ENCODE measurements around the gene CRYBA4.

The CRYBA4 gene

GRCh38 chr22:26621663-26622062 is at the start of gene CRYBA4:
TSS of gene CRYBA4 (plus strand) at chr22:26621963. CDS start at chr22:26622597, 634 bp downstream.
- DNase-seq (ENCODE audit: low read depth in 2 of 2) = no peak

- DNase-seq (ENCODE audit: low read depth in 2 of 2) = peak in 1 of 2 donors; percentile 23
Measured at GRCh38 chr22:26573026-26573662, 48.6 kb upstream of the CRYBA4 start.

GRCh38 chr22:26574001-26574723 is 47.6 kb upstream of the CRYBA4 start:
- DNase-seq (ENCODE audit: low read depth in 2 of 2) = no peak

- no peak for DNase-seq (ENCODE audit: low read depth in 2 of 2)
Measured at GRCh38 chr22:26576026-26576680, 45.6 kb upstream of the CRYBA4 start.

GRCh38 chr22:26577081-26577480 is 44.7 kb upstream of the CRYBA4 start:
- no peak for DNase-seq (ENCODE audit: low read depth in 2 of 2)

GRCh38 chr22:26579331-26579886 is 42.4 kb upstream of the CRYBA4 start:
- peak in 1 of 2 donors; percentile 39 for DNase-seq (ENCODE audit: low read depth in 2 of 2)

- no peak for DNase-seq (ENCODE audit: low read depth in 2 of 2)
Measured at GRCh38 chr22:26580240-26580962, 41.4 kb upstream of the CRYBA4 start.

GRCh38 chr22:26581026-26581425 is 40.7 kb upstream of the CRYBA4 start:
- DNase-seq (ENCODE audit: low read depth in 2 of 2) = no peak

GRCh38 chr22:26581633-26582168 is 40.1 kb upstream of the CRYBA4 start:
- DNase-seq (ENCODE audit: low read depth in 2 of 2) = no peak

- DNase-seq (ENCODE audit: low read depth in 2 of 2) = no peak
Measured at GRCh38 chr22:26584010-26584409, 37.8 kb upstream of the CRYBA4 start.

GRCh38 chr22:26585104-26585790 is 36.5 kb upstream of the CRYBA4 start:
- no peak for DNase-seq (ENCODE audit: low read depth in 2 of 2)

- no peak for DNase-seq (ENCODE audit: low read depth in 2 of 2)
Measured at GRCh38 chr22:26586556-26587325, 35.0 kb upstream of the CRYBA4 start.

- no peak for DNase-seq (ENCODE audit: low read depth in 2 of 2)
Measured at GRCh38 chr22:26587991-26588613, 33.7 kb upstream of the CRYBA4 start.

- no peak for DNase-seq (ENCODE audit: low read depth in 2 of 2)
Measured at GRCh38 chr22:26588729-26589366, 32.9 kb upstream of the CRYBA4 start.

GRCh38 chr22:26589367-26589844 is 32.4 kb upstream of the CRYBA4 start:
- peak in 1 of 2 donors; percentile 47 for DNase-seq (ENCODE audit: low read depth in 2 of 2)

- DNase-seq (ENCODE audit: low read depth in 2 of 2) = peak; percentile 42 to 72
Measured at GRCh38 chr22:26589845-26590736, 31.7 kb upstream of the CRYBA4 start, which contains the start of gene TPST2. TSS of gene TPST2 (minus strand) at chr22:26590132. CDS start at chr22:26541630, 48,502 bp downstream.

- no peak for DNase-seq (ENCODE audit: low read depth in 2 of 2)
Measured at GRCh38 chr22:26592421-26592891, 29.3 kb upstream of the CRYBA4 start.

- DNase-seq (ENCODE audit: low read depth in 2 of 2) = no peak
Measured at GRCh38 chr22:26593763-26594162, 28.0 kb upstream of the CRYBA4 start.

Measured in stimulated activated CD8-positive, alpha-beta memory T cell treated with anti-CD3 and anti-CD28 coated beads, Interleukin-7, amount 100 ng/mL, for 4 hours (primary cell).